Neural cell (in vitro differentiated cells): ENCODE data around the gene ADCY2. TPM values are rescaled to one million over a fixed set of nuclear protein-coding genes. Genes with fewer than 3 reads are reported as not detected.

ENCODE experiments used
- H2AFZ ChIP-seq: fragments of 200-600, 300-800 bp; sonication (generic), shearing (Covaris generic); 2 replicates; pipeline ENCODE4 v1.6.0; 2014; ENCODE audit warnings: low read depth, mild to moderate bottlenecking, antibody characterized with exemption, low read length, moderate library complexity
- H3F3A ChIP-seq: fragments of 200-600 bp; shearing (Covaris generic); 2 replicates; pipeline ENCODE4 v1.6.1; 2016; ENCODE audit warnings: mild to moderate bottlenecking, moderate library complexity, mixed read lengths, antibody characterized with exemption, low read length; ENCODE audit not compliant: insufficient read depth, poor library complexity, severe bottlenecking
- H3K27ac ChIP-seq: fragments of 200-600, 300-800 bp; sonication (generic), shearing (Covaris generic); 2 replicates; pipeline ENCODE4 v1.5.1; 2014; ENCODE audit warnings: mild to moderate bottlenecking, low read length, moderate library complexity
- H3K27me3 ChIP-seq: fragments of 300-800, 200-600 bp; sonication (generic), shearing (Covaris generic); 2 replicates; pipeline ENCODE4 v1.6.0; 2014; ENCODE audit warnings: mild to moderate bottlenecking, low read depth, low read length, moderate library complexity; ENCODE audit not compliant: insufficient read depth
- H3K36me3 ChIP-seq: fragments of 300-800, 200-600 bp; sonication (generic), shearing (Covaris generic); 2 replicates; pipeline ENCODE4 v1.5.1; 2014; ENCODE audit warnings: mild to moderate bottlenecking, antibody characterized with exemption, low read length, moderate library complexity; ENCODE audit not compliant: insufficient read depth
- H3K4me2 ChIP-seq: fragments of 300-800, 200-600 bp; sonication (generic), shearing (Covaris generic); 2 replicates; pipeline ENCODE4 v1.6.0; 2014; ENCODE audit warnings: mild to moderate bottlenecking, low read length
- H3K4me3 ChIP-seq: fragments of 300-800, 200-600 bp; sonication (generic), shearing (Covaris generic); 2 replicates; pipeline ENCODE4 v1.5.1; 2014; ENCODE audit warnings: mild to moderate bottlenecking, low read length, moderate library complexity
- H3K79me2 ChIP-seq: fragments of 200-600 bp; shearing (Covaris generic); replicated peaks from 2 replicates; pipeline ENCODE4 v1.6.0; 2014; ENCODE audit warnings: mild to moderate bottlenecking, low read length, moderate library complexity; ENCODE audit not compliant: insufficient read depth
- H3K9ac ChIP-seq: fragments of 300-800, 200-600 bp; sonication (generic), shearing (Covaris generic); 2 replicates; pipeline ENCODE4 v1.6.1; 2016; ENCODE audit warnings: mild to moderate bottlenecking, low read length, mixed read lengths
- H3K9me2 ChIP-seq: fragments of 200-600 bp; shearing (Covaris generic); 2 replicates; pipeline ENCODE4 v1.6.1; 2016; ENCODE audit warnings: mild to moderate bottlenecking, low read length, mixed read lengths; ENCODE audit not compliant: insufficient read depth
- H3K9me3 ChIP-seq: fragments of 200-600, 300-800 bp; sonication (generic), shearing (Covaris generic); 2 replicates; pipeline ENCODE4 v1.6.1; 2016; ENCODE audit warnings: mild to moderate bottlenecking, mixed run types, low read length, moderate library complexity, mixed read lengths
- H4K20me1 ChIP-seq: fragments of 200-600 bp; shearing (Covaris generic); 2 replicates; pipeline ENCODE4 v1.6.1; 2016; ENCODE audit warnings: mild to moderate bottlenecking, mixed run types; ENCODE audit not compliant: insufficient read depth
- CTCF ChIP-seq: fragments of 450-650 bp; IDR thresholded peaks from 2 replicates; pipeline ENCODE4 v1.5.1; 2014; ENCODE audit warnings: antibody characterized with exemption, mild to moderate bottlenecking, moderate library complexity; ENCODE audit not compliant: poor library complexity, severe bottlenecking
- EP300 ChIP-seq: fragments of 450-650 bp; conservative IDR thresholded peaks from 2 replicates; pipeline ENCODE4 v1.6.1; 2014; ENCODE audit warnings: antibody characterized with exemption, mild to moderate bottlenecking, moderate library complexity; ENCODE audit not compliant: poor library complexity, severe bottlenecking
- EZH2 ChIP-seq: fragments of 200-600, 300-800 bp; shearing (Covaris generic), sonication (generic); IDR thresholded peaks from 2 replicates; pipeline ENCODE4 v1.6.1; 2014; ENCODE audit warnings: antibody characterized with exemption, low read length, borderline replicate concordance, mild to moderate bottlenecking; ENCODE audit not compliant: insufficient read depth, poor library complexity, severe bottlenecking
- MXI1 ChIP-seq: fragments of 450-650 bp; conservative IDR thresholded peaks from 2 replicates; pipeline ENCODE4 v1.6.1; 2014; ENCODE audit warnings: antibody characterized with exemption, mild to moderate bottlenecking; ENCODE audit not compliant: poor library complexity, severe bottlenecking
- POLR2AphosphoS5 ChIP-seq: IDR thresholded peaks from 2 replicates; pipeline ENCODE4 v1.6.1; 2012
- RAD21 ChIP-seq: fragments of 450-650 bp; conservative IDR thresholded peaks from 2 replicates; pipeline ENCODE4 v1.6.1; 2014; ENCODE audit warnings: antibody characterized with exemption, mild to moderate bottlenecking, moderate library complexity
- REST ChIP-seq: IDR thresholded peaks from 2 replicates; pipeline ENCODE4 v1.6.1; 2012; ENCODE audit warnings: borderline replicate concordance
- SMC3 ChIP-seq: fragments of 450-650 bp; conservative IDR thresholded peaks from 2 replicates; pipeline ENCODE4 v1.6.1; 2014; ENCODE audit warnings: antibody characterized with exemption, mild to moderate bottlenecking, moderate library complexity; ENCODE audit not compliant: poor library complexity
- TAF1 ChIP-seq: IDR thresholded peaks from 2 replicates; pipeline ENCODE4 v1.6.1; 2012; ENCODE audit warnings: low read depth
- polyA plus RNA-seq: library from polyadenylated mRNA; depleted of rRNA; stranded (reverse); fragments of >200 nt; gene quantifications from 2 replicates; pipeline ENCODE4 v1.2.3, GENCODE V29; 2014

Gene ADCY2
- polyA plus RNA-seq, 1 donor from 2014 or later = 1.9 TPM

- Histone ChIP-seq H3K9me3 (no peaks in the 10 kb centered on the region), H3F3A (no peaks in the 10 kb centered on the region), H2AFZ (no peak overlapping the region), H4K20me1 (no peaks in the 10 kb centered on the region), H3K9ac (no peak overlapping the region), H3K9me2 (no peaks in the 10 kb centered on the region), H3K27ac (no peak overlapping the region), H3K36me3 (no peaks in the 10 kb centered on the region), H3K4me2 (no peak overlapping the region), H3K79me2 (no peaks in the 10 kb centered on the region), H3K27me3 (no peaks in the 10 kb centered on the region), H3K4me3 (no peak overlapping the region)
- no peak for TF ChIP-seq TAF1
- TF ChIP-seq SMC3 = no peak
- no peak for TF ChIP-seq EZH2
- no peak for TF ChIP-seq POLR2AphosphoS5
- no peak for TF ChIP-seq CTCF
- TF ChIP-seq RAD21 = no peak
- no peak for TF ChIP-seq EP300
- TF ChIP-seq MXI1 = no peak
- TF ChIP-seq REST = no peak
These were observed 18.2 kb upstream of the ADCY2 start for GRCh38 chr5:7377761-7378160.

- Histone ChIP-seq H2AFZ (no peak overlapping the region), H3K27me3 (no peaks in the 10 kb centered on the region), H3K27ac (no peak overlapping the region), H3K4me3 (no peak overlapping the region), H3K9me2 (no peaks in the 10 kb centered on the region), H3K79me2 (no peaks in the 10 kb centered on the region), H3K36me3 (no peaks in the 10 kb centered on the region), H4K20me1 (no peaks in the 10 kb centered on the region), H3F3A (no peaks in the 10 kb centered on the region), H3K9me3 (no peaks in the 10 kb centered on the region), H3K9ac (no peak overlapping the region), H3K4me2 (no peak overlapping the region)
- peak; percentile 96 for TF ChIP-seq POLR2AphosphoS5
- TF ChIP-seq REST = peak; percentile 71
- TF ChIP-seq EP300 = peak; percentile 98
- no peak for TF ChIP-seq SMC3
- no peak for TF ChIP-seq TAF1
These were observed 13.3 kb upstream of the ADCY2 start for GRCh38 chr5:7382588-7382987.
